HepG2 (cell line): ENCODE results near the gene PMVK.

ENCODE experiments used
- CREB1 ChIP-seq, 2 experiments: fragments of 450-650 bp in 1 of 2; IDR thresholded peaks; 2 replicates each; pipeline ENCODE4 v1.6.1; 2016 to 2017; ENCODE audit warnings: control low read depth in 1 of 2, mild to moderate bottlenecking in 1 of 2, missing compliant biosample characterization in 1 of 2, missing genetic modification characterization in 1 of 2
- HOXA5 ChIP-seq: sonication (generic); formaldehyde crosslinking; IDR thresholded peaks from 2 replicates; pipeline ENCODE4 v1.4.0; 2020; ENCODE audit warnings: missing genetic modification reagents
- SMC3 ChIP-seq: IDR thresholded peaks from 2 replicates; pipeline ENCODE4 v1.6.1; 2011; ENCODE audit warnings: low read length, improper control_type of control experiment
- ZNF253 ChIP-seq: sonication (generic); formaldehyde crosslinking; IDR thresholded peaks from 2 replicates; pipeline ENCODE4 v1.8.0; 2022; ENCODE audit warnings: mild to moderate bottlenecking, missing genetic modification reagents, borderline replicate concordance

DNA sequence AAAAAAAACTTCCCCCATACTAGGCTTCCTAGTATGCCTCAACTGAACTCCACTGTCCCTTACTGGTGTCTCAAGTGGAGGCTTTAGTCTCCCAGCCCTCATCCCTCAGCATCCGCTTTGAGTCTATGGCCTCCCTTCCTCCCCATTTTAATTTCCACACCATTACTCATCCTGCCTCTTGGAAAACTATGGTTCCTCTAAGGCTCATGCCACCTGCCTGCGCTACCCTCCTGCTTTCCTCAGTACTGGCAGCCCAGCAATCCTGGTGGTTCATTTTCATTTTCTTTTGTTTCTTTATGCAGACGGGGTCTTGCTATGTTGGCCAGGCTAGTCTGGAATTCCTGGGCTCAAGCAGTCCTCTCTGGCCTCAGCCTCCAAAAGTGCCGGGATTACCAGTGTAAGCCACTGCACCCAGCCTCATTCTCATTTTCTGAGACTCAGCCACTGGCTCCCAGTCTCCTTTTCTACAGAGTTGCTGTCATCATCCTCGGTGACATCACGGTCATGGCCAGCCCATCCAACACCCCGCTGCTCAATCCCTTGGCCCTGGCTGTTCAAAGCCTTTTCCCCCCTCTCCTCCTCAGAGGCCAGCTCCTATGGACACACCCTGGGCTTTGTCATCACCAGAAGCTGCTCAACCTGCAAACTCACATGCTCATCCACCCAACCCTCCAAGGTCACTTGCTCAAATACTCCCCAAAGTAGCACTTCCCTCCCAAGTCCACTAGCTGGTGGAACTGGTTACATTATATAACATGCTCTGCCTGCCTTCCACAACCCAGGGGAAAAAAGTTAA, 2.3 kb upstream of the PMVK start:
- TF ChIP-seq ZNF253 (CRISPR knock-in tag) (no peak), CREB1 (IDR thresholded peaks at IDR 0.05) (no peak), CREB1 (CRISPR knock-in tag; IDR thresholded peaks at IDR 0.05) (no peak), HOXA5 (no peak), SMC3 (no peak)
